Lower leg skin (tissue), 4 donors: Measurements from ENCODE around the gene ZNF526. TPM values are rescaled to one million over a fixed set of nuclear protein-coding genes. Genes with fewer than 3 reads are reported as not detected.

ENCODE experiments used
- DNase-seq, 2 donors: peaks; one replicate each; pipeline ENCODE4 v3.0.0-alpha.2; 2019; ENCODE audit warnings: low spot score in 2 of 2
- H3K4me3 ChIP-seq: fragments of 200-600 bp; sonication (generic); 2 replicates; pipeline ENCODE4 v1.5.1; 2017; ENCODE audit warnings: mild to moderate bottlenecking, low read depth; ENCODE audit not compliant: poor library complexity, severe bottlenecking
- POLR2A ChIP-seq, 2 donors: fragments of 450-650 bp; IDR thresholded peaks; one replicate each; pipeline ENCODE4 v1.6.1; 2016 to 2017; ENCODE audit warnings: antibody characterized with exemption in 2 of 2, mild to moderate bottlenecking in 1 of 2, moderate library complexity in 1 of 2
- WGBS, 2 donors: methylation state at CpG; one replicate each; pipeline ENCODE4 v1.1.5; 2018; 5-methylcytosine and 5-hydroxymethylcytosine counted together
- intact Hi-C: fragments of 100-400 bp; cut with DNase I; formaldehyde crosslinking; loops from one replicate; pipeline ENCODE4 v1.15.0; 2023; ENCODE audit warnings: low total_unique reads
- total RNA-seq, 4 donors: library from RNA; depleted of rRNA; stranded (reverse); fragments of >200 nt; gene quantifications; one replicate each; pipeline ENCODE4 v1.1.0, GENCODE V29; 2016
- TF ChIP-seq, protein P1 (sequence below), 3 donors: fragments of 450-650 bp; IDR thresholded peaks; one replicate each; pipeline ENCODE4 v1.5.1; 2016; ENCODE audit warnings: antibody characterized with exemption in 3 of 3, mild to moderate bottlenecking in 3 of 3, moderate library complexity in 2 of 3

Gene ZNF526, protein sequence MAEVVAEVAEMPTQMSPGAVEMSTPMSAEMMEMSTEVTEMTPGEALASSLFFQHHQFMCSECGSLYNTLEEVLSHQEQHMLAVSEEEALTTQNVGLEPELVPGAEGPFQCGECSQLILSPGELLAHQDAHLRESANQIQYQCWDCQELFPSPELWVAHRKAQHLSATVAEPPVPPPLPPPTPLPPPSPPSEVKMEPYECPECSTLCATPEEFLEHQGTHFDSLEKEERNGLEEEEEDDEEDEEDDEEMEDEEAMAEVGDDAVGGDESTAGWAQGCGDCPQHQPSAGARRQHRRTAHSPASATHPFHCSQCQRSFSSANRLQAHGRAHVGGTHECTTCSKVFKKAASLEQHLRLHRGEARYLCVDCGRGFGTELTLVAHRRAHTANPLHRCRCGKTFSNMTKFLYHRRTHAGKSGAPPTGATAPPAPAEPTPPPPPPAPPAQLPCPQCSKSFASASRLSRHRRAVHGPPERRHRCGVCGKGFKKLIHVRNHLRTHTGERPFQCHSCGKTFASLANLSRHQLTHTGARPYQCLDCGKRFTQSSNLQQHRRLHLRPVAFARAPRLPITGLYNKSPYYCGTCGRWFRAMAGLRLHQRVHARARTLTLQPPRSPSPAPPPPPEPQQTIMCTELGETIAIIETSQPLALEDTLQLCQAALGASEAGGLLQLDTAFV
- total RNA-seq = 10 to 100 TPM in 1 of 4 donors, 1 to 10 TPM in 3; 6.9 to 10.7 (median 8.6) TPM

DNA sequence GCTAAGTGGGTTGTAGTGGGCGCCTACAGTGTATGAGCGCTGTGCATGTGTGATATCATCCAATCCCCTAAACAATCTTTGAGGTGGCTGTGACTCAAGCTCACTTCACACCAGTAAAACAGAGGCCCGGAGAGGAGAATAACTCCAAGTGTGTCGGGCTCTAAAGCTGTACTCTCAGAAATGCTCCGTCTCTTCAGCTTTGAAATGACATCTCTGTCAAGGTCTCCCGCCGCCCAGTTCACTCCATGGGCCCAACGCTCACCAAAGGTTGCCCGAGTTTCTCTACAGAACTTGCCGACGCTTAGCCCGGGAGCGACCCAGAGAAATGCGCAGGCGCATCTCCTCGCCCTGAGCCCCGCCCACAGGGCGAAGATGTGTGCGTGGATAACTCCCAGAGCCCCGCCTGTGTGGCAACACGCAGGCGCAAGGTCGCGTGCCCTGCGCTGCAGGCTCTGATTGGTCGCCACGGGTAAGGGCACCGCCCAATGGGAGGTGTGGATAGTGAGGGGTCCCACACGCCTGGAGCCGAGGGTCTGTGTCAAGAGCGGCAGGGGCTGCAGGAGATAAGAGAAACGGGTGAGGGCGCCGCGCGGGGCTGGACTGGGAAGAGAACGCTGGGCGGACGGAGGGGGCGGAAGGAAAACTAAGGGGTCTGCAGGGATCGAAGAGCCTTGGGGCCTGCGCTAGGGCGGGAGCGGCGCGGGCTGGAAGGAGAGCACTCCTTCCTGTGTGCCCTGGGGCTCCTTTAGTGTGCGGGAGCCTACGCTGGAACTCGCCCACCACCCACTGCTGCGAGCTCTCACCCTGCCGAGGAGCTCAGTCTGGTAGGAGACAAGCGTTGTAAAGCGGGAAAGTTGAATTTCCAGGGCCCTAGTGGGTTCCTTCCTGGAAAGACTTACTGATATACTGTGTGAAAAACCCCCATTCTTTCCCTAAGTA lies at the start of gene ZNF526:
ZNF526 (plus strand) TSS at position 501 of the 939 bp plus-strand sequence. CDS start 4,092 bp downstream, outside the sequence.
- intact Hi-C loops = no loop called here

DNA sequence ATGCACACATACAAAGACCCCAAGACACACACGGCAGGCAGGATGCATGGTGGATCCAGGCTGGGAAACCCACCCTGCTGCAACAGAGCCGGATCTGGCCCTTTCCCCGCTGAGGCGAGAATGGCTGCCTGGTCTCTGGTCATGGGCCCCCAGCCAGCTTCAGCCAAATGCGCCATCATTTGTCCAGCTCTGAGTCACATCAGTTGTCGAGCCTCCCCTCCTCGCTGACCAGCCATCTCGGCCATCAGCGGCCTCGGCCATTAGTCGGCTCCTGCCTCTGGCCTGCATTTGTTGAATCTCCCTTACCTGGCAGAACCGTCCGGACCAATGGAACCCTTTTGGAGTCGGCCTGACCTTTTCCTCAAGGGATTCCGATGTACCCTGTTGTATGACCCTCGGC lies 49.4 kb upstream of the ZNF526 start:
- 85 to 86% methylated on average over 16 of the region's 16 CpGs for WGBS, 2 donors
- intact Hi-C loops = no loop called here
- no peak for DNase-seq
- TF ChIP-seq POLR2A (IDR thresholded peaks at IDR 0.05) = no peak
- TF ChIP-seq, protein P1, sequence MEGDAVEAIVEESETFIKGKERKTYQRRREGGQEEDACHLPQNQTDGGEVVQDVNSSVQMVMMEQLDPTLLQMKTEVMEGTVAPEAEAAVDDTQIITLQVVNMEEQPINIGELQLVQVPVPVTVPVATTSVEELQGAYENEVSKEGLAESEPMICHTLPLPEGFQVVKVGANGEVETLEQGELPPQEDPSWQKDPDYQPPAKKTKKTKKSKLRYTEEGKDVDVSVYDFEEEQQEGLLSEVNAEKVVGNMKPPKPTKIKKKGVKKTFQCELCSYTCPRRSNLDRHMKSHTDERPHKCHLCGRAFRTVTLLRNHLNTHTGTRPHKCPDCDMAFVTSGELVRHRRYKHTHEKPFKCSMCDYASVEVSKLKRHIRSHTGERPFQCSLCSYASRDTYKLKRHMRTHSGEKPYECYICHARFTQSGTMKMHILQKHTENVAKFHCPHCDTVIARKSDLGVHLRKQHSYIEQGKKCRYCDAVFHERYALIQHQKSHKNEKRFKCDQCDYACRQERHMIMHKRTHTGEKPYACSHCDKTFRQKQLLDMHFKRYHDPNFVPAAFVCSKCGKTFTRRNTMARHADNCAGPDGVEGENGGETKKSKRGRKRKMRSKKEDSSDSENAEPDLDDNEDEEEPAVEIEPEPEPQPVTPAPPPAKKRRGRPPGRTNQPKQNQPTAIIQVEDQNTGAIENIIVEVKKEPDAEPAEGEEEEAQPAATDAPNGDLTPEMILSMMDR (IDR thresholded peaks at IDR 0.05) = no peak
- no peak overlapping the region for H3K4me3 ChIP-seq

More for the DNA sequence above, at the start of gene ZNF526:
- peak within 1 kb of the TSS; percentile 52 for H3K4me3 ChIP-seq
- TF ChIP-seq, protein P1 (IDR thresholded peaks at IDR 0.05) = peak in 1 of 3 donors; percentile 29
- TF ChIP-seq POLR2A (IDR thresholded peaks at IDR 0.05) = no peak
- 0 to 1% methylated on average over 53 of the region's 53 CpGs for WGBS, 2 donors
- DNase-seq = peak; percentile 97 to 99

DNA sequence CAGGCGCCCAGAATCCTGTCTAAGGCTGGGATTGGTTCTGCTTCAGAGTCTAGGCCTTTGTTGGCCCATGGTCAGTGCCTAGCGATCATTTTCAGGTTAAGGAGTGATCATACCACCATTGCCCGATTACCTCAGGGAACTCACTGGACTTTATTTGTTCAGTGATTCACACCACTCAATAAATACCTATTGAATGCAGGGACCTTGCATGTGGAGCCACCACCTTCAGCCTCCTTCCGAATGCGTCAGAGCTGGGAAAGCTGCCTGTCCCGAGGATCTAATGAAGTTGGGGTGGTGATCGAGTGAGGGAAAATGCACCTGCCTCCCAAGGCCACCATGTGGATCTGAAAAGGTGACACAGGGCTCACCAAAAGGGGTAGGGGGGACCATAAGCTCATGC lies 47.9 kb upstream of the ZNF526 start:
- H3K4me3 ChIP-seq = no peak overlapping the region
- DNase-seq = no peak
- 94 to 95% methylated on average over 7 of the region's 7 CpGs for WGBS, 2 donors
- TF ChIP-seq, protein P1 (IDR thresholded peaks at IDR 0.05) = no peak
- no peak for TF ChIP-seq POLR2A (IDR thresholded peaks at IDR 0.05)
- intact Hi-C loops = no loop called here

DNA sequence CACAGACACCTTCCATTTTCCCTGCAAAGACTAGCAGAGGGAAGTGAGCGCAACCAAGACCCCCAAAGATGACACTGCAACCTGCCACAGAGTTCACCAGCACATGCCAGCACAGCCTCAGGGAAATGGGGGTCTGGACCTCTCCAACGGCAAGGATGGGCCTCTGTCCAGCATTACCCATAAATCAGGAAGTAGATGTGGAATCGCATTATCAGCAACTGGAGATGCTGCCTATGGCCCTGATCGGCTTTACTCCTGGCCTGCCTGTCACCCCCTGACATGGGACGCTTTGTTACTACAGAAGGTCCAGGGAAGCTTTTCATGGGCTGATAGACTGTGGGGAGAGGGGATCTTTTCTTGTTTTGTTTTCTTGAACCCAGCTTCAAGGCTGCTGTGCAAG lies 46.4 kb upstream of the ZNF526 start:
- no peak overlapping the region for H3K4me3 ChIP-seq
- 76 to 77% methylated on average over 5 of the region's 5 CpGs for whole genome bisulfite sequencing, 2 donors
- intact Hi-C loops = no loop called here
- TF ChIP-seq POLR2A (IDR thresholded peaks at IDR 0.05) = no peak
- TF ChIP-seq, protein P1 (IDR thresholded peaks at IDR 0.05) = no peak
- DNase-seq = no peak

DNA sequence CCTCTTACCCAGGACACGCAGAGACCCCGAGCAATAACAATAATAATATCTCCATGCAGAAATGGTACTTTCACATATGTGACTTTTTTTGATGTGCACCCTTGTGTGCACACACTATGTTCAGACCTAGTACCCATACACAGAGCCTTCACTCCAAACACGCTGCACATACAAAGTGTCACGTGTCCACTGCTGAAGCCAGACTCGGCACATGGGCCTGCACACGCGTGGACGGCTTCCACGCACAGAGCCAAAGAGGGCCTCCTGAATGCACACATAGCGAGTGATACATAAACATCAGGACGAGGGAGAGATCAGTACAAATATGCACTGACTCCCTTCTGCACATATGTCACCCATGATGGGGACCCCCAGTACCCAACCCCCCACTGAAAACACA lies 45.9 kb upstream of the ZNF526 start:
- no peak for TF ChIP-seq POLR2A (IDR thresholded peaks at IDR 0.05)
- TF ChIP-seq, protein P1 (IDR thresholded peaks at IDR 0.05) = no peak
- H3K4me3 ChIP-seq = no peak overlapping the region
- DNase-seq = no peak
- intact Hi-C loops = no loop called here
- 92 to 94% methylated on average over 11 of the region's 11 CpGs for WGBS, 2 donors
